Stomach (tissue), 4 donors: ENCODE data around the gene TWF2.

Experiments
- POLR2A ChIP-seq, 4 donors: fragments of 450-650 bp; IDR thresholded peaks; one replicate each; pipeline ENCODE4 v1.6.1; 2016; ENCODE audit warnings: antibody characterized with exemption in 4 of 4, control low read depth in 2 of 4, mild to moderate bottlenecking in 1 of 4, moderate library complexity in 1 of 4
- POLR2AphosphoS5 ChIP-seq, 3 donors: sonication (generic); formaldehyde crosslinking; IDR thresholded peaks; one replicate each; pipeline ENCODE4 v1.6.1; 2016; ENCODE audit warnings: antibody characterized with exemption in 3 of 3
- TF ChIP-seq, protein P1 (sequence below), 7 experiments: fragments of 450-650 bp in 4 of 7; fragments of 200-600 bp in 3 of 7; sonication (generic) in 3 of 7; IDR thresholded peaks; one replicate each; pipeline ENCODE4 v1.5.1; 2016 to 2019; ENCODE audit warnings: antibody characterized with exemption in 7 of 7, control low read depth in 2 of 7, mild to moderate bottlenecking in 1 of 7

DNA sequence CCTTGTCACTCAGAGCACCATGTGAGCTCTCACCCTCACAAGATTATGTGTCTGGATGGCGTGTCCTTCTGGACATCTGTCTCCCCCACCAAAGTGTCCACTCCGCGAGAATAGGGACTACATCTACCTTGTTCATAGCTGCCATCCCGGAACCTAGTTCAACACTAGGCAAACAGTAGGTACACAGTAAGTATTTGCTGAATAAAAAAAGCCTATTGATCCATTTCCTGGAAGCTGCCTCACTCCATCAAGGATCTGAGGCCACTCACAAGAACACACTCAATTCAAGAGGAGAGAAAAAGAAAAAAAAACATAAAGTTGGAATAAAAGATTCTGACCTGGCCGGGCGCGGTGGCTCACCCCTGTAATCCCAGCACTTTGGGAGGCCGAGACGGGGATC, 52.2 kb downstream of the TWF2 start:
- TF ChIP-seq, protein P1, sequence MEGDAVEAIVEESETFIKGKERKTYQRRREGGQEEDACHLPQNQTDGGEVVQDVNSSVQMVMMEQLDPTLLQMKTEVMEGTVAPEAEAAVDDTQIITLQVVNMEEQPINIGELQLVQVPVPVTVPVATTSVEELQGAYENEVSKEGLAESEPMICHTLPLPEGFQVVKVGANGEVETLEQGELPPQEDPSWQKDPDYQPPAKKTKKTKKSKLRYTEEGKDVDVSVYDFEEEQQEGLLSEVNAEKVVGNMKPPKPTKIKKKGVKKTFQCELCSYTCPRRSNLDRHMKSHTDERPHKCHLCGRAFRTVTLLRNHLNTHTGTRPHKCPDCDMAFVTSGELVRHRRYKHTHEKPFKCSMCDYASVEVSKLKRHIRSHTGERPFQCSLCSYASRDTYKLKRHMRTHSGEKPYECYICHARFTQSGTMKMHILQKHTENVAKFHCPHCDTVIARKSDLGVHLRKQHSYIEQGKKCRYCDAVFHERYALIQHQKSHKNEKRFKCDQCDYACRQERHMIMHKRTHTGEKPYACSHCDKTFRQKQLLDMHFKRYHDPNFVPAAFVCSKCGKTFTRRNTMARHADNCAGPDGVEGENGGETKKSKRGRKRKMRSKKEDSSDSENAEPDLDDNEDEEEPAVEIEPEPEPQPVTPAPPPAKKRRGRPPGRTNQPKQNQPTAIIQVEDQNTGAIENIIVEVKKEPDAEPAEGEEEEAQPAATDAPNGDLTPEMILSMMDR (IDR thresholded peaks at IDR 0.05), result no peak
- TF ChIP-seq POLR2AphosphoS5 (IDR thresholded peaks at IDR 0.05) (no peak), POLR2A (IDR thresholded peaks at IDR 0.05) (no peak)
